Central memory CD8-positive, alpha-beta T cell (primary cell): ENCODE measurements around the gene C17orf114.
"Not testable (repeated sequence)": the region's sequence is repeated elsewhere in the genome, so short reads cannot be mapped to it uniquely, and the experiment has no call there.

Experiments
- ATAC-seq: fragments of 150-1000 bp; cut with Tn5 transposase; replicated peaks from 2 replicates; pipeline ENCODE4 v1.10.0; 2022; ENCODE audit warnings: mild to moderate bottlenecking, moderate FRiP score, moderate number of reproducible peaks; ENCODE audit not compliant: poor library complexity, severe bottlenecking; ENCODE audit errors: extremely low read depth
- DNase-seq, 2 donors: peaks; one replicate each; pipeline ENCODE4 v3.0.0; 2021; ENCODE audit warnings: low spot score in 2 of 2
- H3K27ac Mint-ChIP-seq: one replicate; pipeline ENCODE4 v1.8.0; 2022; ENCODE audit warnings: low read depth, mild to moderate bottlenecking, moderate library complexity, mixed read lengths
- H3K27me3 Mint-ChIP-seq: one replicate; pipeline ENCODE4 v1.8.0; 2022; ENCODE audit warnings: mixed read lengths
- H3K36me3 Mint-ChIP-seq: one replicate; pipeline ENCODE4 v1.8.0; 2022; ENCODE audit warnings: mild to moderate bottlenecking, moderate library complexity, mixed read lengths; ENCODE audit not compliant: insufficient read depth
- H3K4me1 Mint-ChIP-seq: one replicate; pipeline ENCODE4 v1.8.0; 2022; ENCODE audit warnings: mixed read lengths
- H3K4me3 Mint-ChIP-seq: one replicate; pipeline ENCODE4 v1.8.0; 2022; ENCODE audit warnings: mild to moderate bottlenecking, moderate library complexity, mixed read lengths
- H3K9me3 Mint-ChIP-seq: one replicate; pipeline ENCODE4 v1.8.0; 2022; ENCODE audit warnings: mixed read lengths

The C17orf114 gene

DNA sequence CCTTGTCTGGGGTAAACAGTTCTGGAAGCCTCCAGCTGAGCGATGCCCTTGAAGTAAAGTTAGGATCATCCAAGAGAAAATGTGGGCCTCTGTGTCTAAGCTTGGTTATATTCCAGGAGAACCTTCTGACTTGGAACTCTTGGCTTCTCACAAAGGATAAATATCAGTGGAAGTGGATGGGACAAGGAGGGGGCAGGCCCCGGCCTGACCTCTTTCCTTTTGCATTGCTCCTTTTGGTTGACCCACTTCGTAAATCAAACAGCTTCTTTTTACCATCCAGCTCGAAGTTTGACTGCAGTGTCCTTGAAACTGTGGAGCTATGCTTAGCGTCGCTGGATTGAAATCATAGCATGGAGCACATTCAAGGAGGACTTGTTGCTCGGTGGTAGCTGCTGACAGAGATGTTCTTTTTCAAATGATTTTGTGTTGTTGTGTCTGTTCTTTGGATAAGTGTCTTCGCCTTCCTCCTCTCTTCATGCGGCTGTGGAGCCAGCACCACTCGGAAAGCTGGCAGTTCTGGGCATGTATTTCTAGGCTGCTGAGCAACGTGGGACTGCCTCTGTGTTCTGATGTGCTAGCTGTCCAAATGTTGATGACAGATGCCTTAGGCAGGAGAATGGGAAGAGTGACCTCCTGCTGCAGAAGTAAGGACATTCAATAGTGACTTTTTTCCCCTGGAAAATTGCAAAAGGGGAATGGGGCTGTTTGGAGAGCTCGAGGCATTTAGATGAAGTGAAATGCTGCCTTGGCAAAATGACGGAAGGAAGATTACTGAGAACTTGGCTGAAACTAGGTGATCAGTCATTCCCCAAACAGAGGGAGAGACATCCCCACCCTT, 35.6 kb upstream of the C17orf114 start:
- Mint-ChIP-seq H3K4me1 (peaks cover 70% of the 10 kb centered on the region), H3K9me3 (no peaks in the 10 kb centered on the region), H3K36me3 (peaks cover 17% of the 10 kb centered on the region), H3K27ac (no peak overlapping the region), H3K4me3 (no peak overlapping the region), H3K27me3 (no peaks in the 10 kb centered on the region)
- ATAC-seq (no peak), DNase-seq (no peak)

DNA sequence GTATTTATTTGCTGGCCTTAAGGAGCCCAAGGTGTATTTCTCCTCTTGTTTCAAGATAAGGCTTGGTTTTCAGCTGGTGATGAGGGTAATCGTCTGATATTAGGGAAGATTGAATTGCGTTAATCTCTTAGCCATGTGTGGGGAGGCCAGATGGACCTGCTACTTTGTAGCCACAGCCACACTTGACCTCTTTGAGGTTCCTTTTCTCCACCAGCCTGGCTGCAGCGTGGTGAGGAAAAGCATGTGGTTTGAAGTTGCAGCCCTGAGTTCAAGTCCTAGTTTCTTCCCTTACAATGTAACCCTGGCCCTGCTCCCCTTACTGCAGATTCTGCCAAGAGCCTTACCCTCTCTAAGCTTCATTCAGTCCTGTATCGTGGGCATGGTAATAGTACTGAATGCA, 34.1 kb upstream of the C17orf114 start:
- Mint-ChIP-seq H3K4me3 (peak overlapping the region; percentile 21), H3K9me3 (no peaks in the 10 kb centered on the region), H3K4me1 (peaks cover 63% of the 10 kb centered on the region)

DNA sequence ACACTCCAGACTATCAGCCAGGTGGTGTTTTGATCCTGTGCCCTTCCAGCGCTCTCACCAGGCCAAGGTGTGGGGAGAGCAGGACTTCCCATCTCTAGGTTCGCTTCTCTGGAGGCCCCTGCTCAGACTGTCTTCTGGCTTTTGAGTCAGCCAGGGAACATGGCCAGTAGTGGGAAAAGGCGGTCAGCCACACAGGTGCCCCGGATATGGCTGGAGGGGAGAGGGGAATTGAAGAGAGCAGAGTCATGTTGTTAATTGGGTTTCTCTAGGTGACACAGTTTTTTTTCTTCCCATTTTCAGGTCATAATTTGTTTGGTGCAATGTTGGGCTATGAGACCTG, 32.5 kb upstream of the C17orf114 start:
- peak overlapping the region; percentile 85 for H3K27ac Mint-ChIP-seq
- H3K4me3 Mint-ChIP-seq = peak overlapping the region; percentile 88
- H3K9me3 Mint-ChIP-seq = no peaks in the 10 kb centered on the region
- H3K36me3 Mint-ChIP-seq = peaks cover 10% of the 10 kb centered on the region
- H3K4me1 Mint-ChIP-seq = peaks cover 48% of the 10 kb centered on the region
- no peak for DNase-seq
- no peak for ATAC-seq
- H3K27me3 Mint-ChIP-seq = no peaks in the 10 kb centered on the region

More for the DNA sequence above, 34.1 kb upstream of the C17orf114 start:
- Mint-ChIP-seq H3K27me3 (no peaks in the 10 kb centered on the region), H3K36me3 (peaks cover 14% of the 10 kb centered on the region), H3K27ac (peak overlapping the region; percentile 23)
- ATAC-seq = no peak
- no peak for DNase-seq

DNA sequence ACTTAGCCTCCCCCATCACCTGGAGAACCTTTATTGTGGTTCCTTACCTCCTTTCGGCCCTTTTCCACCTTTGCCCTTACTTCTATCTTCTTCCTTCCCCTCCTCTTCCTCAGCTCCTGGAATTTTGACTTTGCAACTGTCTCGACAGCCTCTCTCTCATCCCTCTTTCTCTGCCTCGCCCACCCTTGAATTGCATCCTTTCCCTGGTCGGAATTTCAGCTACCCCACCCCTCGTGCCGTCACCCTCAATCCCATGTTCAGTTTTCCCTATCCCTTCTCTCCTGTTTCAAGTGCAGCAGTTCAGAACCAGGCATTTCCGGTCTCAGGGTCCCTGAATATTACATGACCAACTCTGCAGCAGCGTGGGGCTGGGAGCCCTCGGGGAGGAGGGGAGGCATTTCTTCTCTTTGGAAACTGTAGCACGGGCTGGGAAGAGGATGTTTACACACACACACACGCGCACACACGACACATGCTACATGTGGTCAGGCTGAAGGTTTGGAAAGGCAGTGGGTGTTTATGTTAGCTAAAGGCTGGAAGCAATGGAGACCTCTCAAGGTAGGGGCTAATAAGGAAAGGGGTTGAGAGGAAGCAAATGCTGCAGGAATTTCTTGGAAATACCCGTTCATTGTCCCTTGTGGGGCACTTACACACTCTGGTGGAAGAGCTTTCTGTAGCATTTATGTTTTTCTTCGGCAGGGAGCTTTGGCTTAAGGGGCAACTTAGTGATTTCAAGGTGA, 32.0 kb upstream of the C17orf114 start:
- Mint-ChIP-seq H3K27ac (peak overlapping the region; percentile 85), H3K36me3 (peaks cover 10% of the 10 kb centered on the region), H3K4me1 (peaks cover 42% of the 10 kb centered on the region), H3K9me3 (no peaks in the 10 kb centered on the region), H3K27me3 (no peaks in the 10 kb centered on the region), H3K4me3 (peak overlapping the region; percentile 88)
- DNase-seq (no peak), ATAC-seq (no peak)

DNA sequence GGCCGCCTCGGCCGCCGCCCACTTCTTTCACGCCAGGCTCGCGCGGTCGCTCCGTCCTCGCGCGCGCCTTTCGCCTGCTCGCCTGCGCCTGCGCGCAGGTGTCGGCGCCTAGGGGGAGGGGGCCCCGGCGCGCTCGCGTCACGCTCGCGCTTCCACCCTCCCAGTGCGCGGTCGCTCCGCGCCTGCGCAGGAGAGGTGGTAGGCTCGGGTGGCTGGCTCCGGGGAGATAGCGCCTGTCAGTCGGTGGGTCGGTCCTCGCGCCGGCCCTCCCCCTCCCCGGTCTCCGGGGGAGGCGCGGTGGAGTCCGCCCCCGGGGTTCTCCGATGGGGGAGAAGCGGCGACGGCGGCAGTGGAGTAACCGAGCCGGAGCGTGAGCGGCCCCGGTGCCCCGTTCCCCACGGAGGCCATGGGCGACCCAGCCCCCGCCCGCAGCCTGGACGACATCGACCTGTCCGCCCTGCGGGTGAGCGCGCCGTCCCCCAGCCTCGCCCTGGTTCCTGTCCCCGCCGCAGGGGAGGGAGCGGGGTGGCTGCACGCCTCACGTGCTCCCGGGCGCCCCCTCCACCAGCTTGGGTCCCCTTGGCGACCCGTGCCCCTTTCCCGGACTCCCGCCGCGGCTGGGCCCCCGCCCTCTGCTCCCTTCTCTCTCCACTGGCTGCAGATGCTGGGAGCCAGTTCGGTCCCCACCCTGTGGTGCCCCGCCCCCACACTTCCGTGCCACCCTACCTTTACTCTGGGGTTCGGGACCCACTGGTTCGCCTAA, 31.2 kb upstream of the C17orf114 start, which contains the start of gene MINK1:
Gene MINK1 (plus strand): TSS at position 163 of the 763 bp plus-strand sequence. CDS start 244 bp downstream, at position 407.
- H3K9me3 Mint-ChIP-seq = no peaks in the 10 kb centered on the region
- peaks cover 40% of the 10 kb centered on the region for H3K4me1 Mint-ChIP-seq
- H3K4me3 Mint-ChIP-seq = peak within 1 kb of the TSS; percentile 88
- peak within 1 kb of the TSS; percentile 92 for H3K27ac Mint-ChIP-seq
- H3K27me3 Mint-ChIP-seq = no peaks in the 10 kb centered on the region
- peaks cover 10% of the 10 kb centered on the region for H3K36me3 Mint-ChIP-seq
- ATAC-seq (peak; percentile 86), DNase-seq (peak; percentile 71 to 81)

DNA sequence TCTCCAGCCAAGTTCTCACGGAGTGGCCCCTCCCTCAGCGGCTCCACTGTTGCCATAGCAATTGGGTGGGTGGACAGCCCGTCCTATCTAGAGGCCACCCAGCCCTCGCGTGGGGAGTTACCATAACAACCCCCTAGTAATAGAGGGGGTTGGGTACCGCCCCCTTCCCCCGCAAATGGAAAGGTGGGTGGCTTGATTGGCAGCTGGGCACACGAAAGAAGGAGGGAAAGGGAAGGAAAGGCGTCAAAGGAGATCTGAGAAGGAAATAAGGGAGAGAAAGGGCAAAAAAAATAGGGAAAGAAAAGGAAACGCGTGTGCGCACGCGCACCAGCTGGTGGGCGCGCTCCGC, 30.7 kb upstream of the C17orf114 start:
- Mint-ChIP-seq H3K4me3 (peak overlapping the region; percentile 88), H3K27ac (peak overlapping the region; percentile 92), H3K4me1 (peaks cover 37% of the 10 kb centered on the region)
- DNase-seq, H3K36me3 Mint-ChIP-seq, H3K27me3 Mint-ChIP-seq, H3K9me3 Mint-ChIP-seq: not testable (repeated sequence)
- ATAC-seq = peak; percentile 7

DNA sequence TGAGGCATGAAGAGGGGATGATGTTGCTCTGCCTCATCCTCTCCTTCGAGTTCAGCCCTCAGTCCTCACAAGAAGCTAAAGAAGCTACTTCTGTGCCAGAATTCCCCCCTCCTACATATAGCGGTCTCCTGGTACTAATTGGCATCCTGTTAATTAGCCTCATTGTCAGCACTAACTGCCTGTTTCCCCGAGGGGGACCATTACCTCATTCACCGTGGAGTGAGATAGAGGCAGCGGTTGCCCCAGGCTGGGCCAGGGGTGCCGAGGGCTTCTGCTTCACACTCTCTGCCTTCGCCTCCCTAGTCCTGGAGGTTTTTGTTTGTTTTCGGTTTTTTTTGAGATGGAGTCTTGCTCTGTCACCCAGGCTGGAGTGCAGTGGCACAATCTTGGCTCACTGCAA, 25.3 kb upstream of the C17orf114 start:
- H3K27me3 Mint-ChIP-seq = no peaks in the 10 kb centered on the region

DNA sequence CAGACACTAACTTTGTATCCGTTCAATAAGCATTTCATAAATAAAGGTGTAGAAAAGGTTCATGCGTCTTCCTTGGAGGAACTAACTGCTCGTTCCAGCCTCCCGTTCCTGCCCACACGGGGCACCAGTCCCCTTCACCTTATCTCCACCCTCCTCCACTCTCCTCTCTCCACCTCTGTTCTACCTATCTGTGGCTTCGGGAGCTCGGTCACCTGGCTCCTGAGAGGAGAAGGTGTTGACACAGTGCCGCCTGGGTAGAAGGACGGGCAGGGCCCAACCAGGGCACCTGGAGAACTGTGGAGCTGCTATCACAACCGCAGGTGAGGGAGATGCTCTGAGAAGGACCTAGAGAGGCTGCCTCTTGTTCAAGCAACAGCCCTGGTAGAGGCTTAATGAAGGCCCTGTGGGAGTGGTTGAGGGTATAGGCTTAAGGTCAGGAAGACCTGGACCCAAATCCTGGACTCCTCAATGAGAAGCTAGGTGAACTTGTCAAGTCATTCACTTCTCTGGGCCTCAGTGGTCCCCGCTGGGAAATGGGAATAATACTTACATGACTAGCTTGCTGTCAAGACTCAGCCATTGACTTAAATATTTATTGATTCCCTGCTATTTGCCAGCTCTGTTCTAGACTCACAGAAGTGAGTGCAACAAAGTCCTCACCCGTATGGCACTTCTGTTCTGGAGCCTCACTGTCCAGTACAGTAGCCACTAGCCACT, 21.4 kb upstream of the C17orf114 start:
- no peaks in the 10 kb centered on the region for H3K4me1 Mint-ChIP-seq

More for the DNA sequence above, 25.3 kb upstream of the C17orf114 start:
- no peaks in the 10 kb centered on the region for H3K36me3 Mint-ChIP-seq
- ATAC-seq (no peak), DNase-seq (no peak)
- H3K4me1 Mint-ChIP-seq = no peaks in the 10 kb centered on the region
- H3K4me3 Mint-ChIP-seq = no peak overlapping the region
- no peaks in the 10 kb centered on the region for H3K9me3 Mint-ChIP-seq
- H3K27ac Mint-ChIP-seq = no peak overlapping the region

DNA sequence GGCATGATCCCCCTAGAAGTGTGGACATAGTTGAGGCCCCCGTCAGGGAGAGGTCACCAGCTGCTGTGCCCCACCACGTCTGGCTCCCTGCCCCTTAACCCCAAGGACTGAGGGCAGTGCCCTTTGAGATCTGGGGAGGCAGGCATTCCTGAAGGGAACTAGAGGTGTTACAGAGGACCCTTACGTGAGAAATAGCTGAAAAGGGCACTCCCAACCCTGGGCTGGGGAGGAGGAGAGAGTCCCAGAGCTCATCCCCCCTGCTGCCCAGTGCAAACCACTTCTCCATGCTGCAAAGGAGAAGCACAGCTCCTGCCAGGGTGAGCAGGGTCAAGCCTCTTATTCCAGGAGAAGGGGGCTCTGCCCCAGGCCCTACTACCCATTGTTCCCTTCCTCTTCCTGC, 20.7 kb upstream of the C17orf114 start:
- no peak for ATAC-seq
- Mint-ChIP-seq H3K4me3 (no peak overlapping the region), H3K9me3 (no peaks in the 10 kb centered on the region), H3K27me3 (no peaks in the 10 kb centered on the region), H3K4me1 (no peaks in the 10 kb centered on the region), H3K27ac (no peak overlapping the region), H3K36me3 (peaks cover 10% of the 10 kb centered on the region)
- no peak for DNase-seq

More for the DNA sequence above, 21.4 kb upstream of the C17orf114 start:
- Mint-ChIP-seq H3K4me3 (no peak overlapping the region), H3K9me3 (no peaks in the 10 kb centered on the region), H3K27me3 (no peaks in the 10 kb centered on the region), H3K36me3 (peaks cover 10% of the 10 kb centered on the region), H3K27ac (no peak overlapping the region)
- DNase-seq = no peak
- no peak for ATAC-seq

DNA sequence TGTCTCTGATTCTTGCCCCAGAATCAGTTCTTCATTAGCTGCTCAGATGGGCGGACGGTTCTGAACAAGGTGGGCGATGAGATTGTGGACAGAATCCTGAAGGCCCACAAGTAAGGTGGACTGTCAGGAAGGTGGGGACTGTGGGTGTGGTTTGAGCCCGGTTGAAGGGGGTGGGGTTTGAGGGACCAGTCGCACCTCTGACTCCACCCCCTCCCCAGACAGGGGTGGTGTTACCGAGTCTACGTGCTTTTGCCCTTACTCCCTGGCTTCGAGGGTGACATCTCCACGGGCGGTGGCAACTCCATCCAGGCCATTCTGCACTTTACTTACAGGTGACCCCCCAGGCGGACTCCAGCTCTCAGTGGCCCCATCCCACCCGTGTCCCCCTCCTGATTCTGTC, 16.1 kb upstream of the C17orf114 start:
- DNase-seq (no peak), ATAC-seq (no peak)
- Mint-ChIP-seq H3K4me3 (no peak overlapping the region), H3K27me3 (no peaks in the 10 kb centered on the region), H3K4me1 (no peaks in the 10 kb centered on the region), H3K36me3 (peaks cover 10% of the 10 kb centered on the region), H3K27ac (no peak overlapping the region), H3K9me3 (no peaks in the 10 kb centered on the region)

DNA sequence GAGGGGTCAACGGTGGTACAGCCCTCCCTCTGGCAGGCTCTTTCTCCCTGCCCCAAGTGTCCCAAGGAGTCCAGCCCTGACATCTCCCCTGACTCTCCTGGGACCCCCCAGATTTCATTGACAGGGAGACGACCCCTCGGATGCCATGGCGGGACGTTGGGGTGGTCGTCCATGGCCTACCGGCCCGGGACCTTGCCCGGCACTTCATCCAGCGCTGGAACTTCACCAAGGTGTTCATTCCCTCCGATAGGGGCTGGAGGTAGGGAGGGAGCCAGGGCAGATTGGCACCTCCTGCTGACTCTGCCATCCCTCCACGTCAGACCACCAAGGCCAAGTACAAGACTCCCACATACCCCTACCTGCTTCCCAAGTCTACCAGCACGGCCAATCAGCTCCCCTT, 14.7 kb upstream of the C17orf114 start:
- no peaks in the 10 kb centered on the region for H3K4me1 Mint-ChIP-seq
- no peak overlapping the region for H3K4me3 Mint-ChIP-seq
- H3K9me3 Mint-ChIP-seq = no peaks in the 10 kb centered on the region
- DNase-seq (no peak), ATAC-seq (no peak)
- no peaks in the 10 kb centered on the region for H3K27me3 Mint-ChIP-seq
- peaks cover 9% of the 10 kb centered on the region for H3K36me3 Mint-ChIP-seq
- no peak overlapping the region for H3K27ac Mint-ChIP-seq

DNA sequence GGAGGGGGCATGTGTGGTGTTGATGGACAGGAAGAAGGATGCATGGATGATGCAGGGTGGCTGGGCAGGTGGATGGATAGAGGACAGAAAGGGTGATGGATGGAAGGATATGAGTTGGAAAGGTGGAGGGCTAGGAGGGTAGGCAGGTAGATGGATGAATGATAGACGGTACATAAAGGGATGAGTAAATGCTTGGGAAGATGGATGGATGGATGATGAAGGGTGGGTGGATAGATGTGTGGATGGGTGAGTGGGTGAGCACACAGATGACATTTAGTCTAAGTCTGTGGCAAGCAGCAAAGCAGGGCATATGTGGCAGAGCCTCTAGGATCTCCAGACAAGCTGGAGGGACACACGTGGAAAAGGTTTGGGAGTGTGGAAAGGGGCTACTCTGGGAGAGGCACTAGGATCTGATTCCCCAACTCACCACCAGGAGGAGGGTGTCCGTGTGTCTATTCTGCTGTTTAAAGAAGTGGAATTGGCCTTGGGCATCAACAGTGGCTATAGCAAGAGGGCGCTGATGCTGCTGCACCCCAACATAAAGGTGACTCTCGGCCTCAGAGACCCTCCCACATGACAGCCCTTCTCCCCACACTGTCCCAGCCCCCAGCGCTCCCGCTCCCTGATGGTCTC, 13.0 kb upstream of the C17orf114 start:
- Mint-ChIP-seq H3K27ac (no peak overlapping the region), H3K9me3 (no peaks in the 10 kb centered on the region), H3K4me3 (no peak overlapping the region), H3K36me3 (peaks cover 5% of the 10 kb centered on the region), H3K27me3 (no peaks in the 10 kb centered on the region), H3K4me1 (no peaks in the 10 kb centered on the region)
- DNase-seq (no peak), ATAC-seq (no peak)
